SK-N-SH (cell line): Measurements from ENCODE around the gene PHACTR2.

Experiments
- ELF1 ChIP-seq: IDR thresholded peaks from 2 replicates; pipeline ENCODE4 v1.4.0; 2012
- EP300 ChIP-seq, 2 experiments: IDR thresholded peaks; 2 replicates each; pipeline versions ENCODE4 v1.4.0 to v1.6.1; 2012; ENCODE audit warnings: borderline replicate concordance in 1 of 2, low read depth in 1 of 2, low read length in 1 of 2
- EZH2phosphoT487 ChIP-seq: fragments of 200-600 bp; sonication (generic); IDR thresholded peaks from 2 replicates; pipeline ENCODE4 v1.6.1; 2017; ENCODE audit warnings: low read depth, mixed run types, mild to moderate bottlenecking, antibody characterized with exemption, moderate library complexity, borderline replicate concordance
- FOSL2 ChIP-seq: IDR thresholded peaks from 2 replicates; pipeline ENCODE4 v1.4.0; 2012; ENCODE audit warnings: low read depth, mild to moderate bottlenecking, moderate library complexity, borderline replicate concordance
- MEF2A ChIP-seq: IDR thresholded peaks from 2 replicates; pipeline ENCODE4 v1.4.0; 2012; ENCODE audit warnings: low read depth, borderline replicate concordance
- NRF1 ChIP-seq: IDR thresholded peaks from 2 replicates; pipeline ENCODE4 v1.6.1; 2012; ENCODE audit warnings: low read depth, mild to moderate bottlenecking, low read length
- POLR2AphosphoS5 ChIP-seq: IDR thresholded peaks from 2 replicates; pipeline ENCODE4 v1.6.1; 2012; ENCODE audit warnings: low read depth, low read length
- RAD21 ChIP-seq: IDR thresholded peaks from 2 replicates; pipeline ENCODE4 v1.6.1; 2012; ENCODE audit warnings: mild to moderate bottlenecking, low read length
- RFX5 ChIP-seq: IDR thresholded peaks from 2 replicates; pipeline ENCODE4 v1.6.1; 2012; ENCODE audit warnings: mild to moderate bottlenecking, improper control_type of control experiment, low read length
- RXRA ChIP-seq: IDR thresholded peaks from 2 replicates; pipeline ENCODE4 v1.4.0; 2012; ENCODE audit warnings: low read depth, mild to moderate bottlenecking, borderline replicate concordance
- SMC3 ChIP-seq: IDR thresholded peaks from 2 replicates; pipeline ENCODE4 v1.6.1; 2012; ENCODE audit warnings: low read depth, low read length, improper control_type of control experiment
- YY1 ChIP-seq: IDR thresholded peaks from 2 replicates; pipeline ENCODE4 v1.4.0; 2012; ENCODE audit warnings: low read depth, mild to moderate bottlenecking
- TF ChIP-seq, protein P1 (sequence below): fragments of 200-600 bp; sonication (generic); IDR thresholded peaks from 2 replicates; pipeline ENCODE4 v1.6.1; 2017; ENCODE audit warnings: antibody characterized with exemption, mild to moderate bottlenecking, moderate library complexity
- TF ChIP-seq, protein P2 (sequence below): IDR thresholded peaks from 2 replicates; pipeline ENCODE4 v1.4.0; 2012; ENCODE audit warnings: low read depth, borderline replicate concordance

DNA sequence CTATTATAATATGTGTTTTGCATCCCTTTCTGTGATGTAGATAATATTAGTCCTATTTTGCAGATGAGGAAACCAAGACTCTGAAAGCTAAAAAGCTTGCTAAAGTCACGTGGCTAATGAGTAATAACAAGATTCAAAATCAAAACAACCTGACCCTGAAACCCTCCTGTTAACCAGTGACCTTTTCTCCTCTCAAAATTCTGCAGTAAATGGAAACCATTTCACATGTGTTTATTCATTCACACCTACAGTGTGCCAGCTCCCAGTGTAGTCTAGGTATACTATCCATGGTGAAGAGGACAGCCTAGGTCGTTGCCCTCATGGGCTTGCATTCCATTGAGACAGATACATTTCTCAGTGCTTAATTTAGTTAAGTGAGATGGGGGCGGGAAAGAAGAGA, 30.6 kb upstream of the PHACTR2 start:
- TF ChIP-seq, protein P1, sequence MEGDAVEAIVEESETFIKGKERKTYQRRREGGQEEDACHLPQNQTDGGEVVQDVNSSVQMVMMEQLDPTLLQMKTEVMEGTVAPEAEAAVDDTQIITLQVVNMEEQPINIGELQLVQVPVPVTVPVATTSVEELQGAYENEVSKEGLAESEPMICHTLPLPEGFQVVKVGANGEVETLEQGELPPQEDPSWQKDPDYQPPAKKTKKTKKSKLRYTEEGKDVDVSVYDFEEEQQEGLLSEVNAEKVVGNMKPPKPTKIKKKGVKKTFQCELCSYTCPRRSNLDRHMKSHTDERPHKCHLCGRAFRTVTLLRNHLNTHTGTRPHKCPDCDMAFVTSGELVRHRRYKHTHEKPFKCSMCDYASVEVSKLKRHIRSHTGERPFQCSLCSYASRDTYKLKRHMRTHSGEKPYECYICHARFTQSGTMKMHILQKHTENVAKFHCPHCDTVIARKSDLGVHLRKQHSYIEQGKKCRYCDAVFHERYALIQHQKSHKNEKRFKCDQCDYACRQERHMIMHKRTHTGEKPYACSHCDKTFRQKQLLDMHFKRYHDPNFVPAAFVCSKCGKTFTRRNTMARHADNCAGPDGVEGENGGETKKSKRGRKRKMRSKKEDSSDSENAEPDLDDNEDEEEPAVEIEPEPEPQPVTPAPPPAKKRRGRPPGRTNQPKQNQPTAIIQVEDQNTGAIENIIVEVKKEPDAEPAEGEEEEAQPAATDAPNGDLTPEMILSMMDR = no peak
- TF ChIP-seq YY1 = no peak
- no peak for TF ChIP-seq EP300 (IDR thresholded peaks at IDR 0.05; ENCODE audit: borderline replicate concordance in 1 of 2, low read depth in 1 of 2, low read length in 1 of 2)
- TF ChIP-seq RFX5 = no peak
- no peak for TF ChIP-seq ELF1
- TF ChIP-seq RXRA = no peak
- TF ChIP-seq MEF2A = no peak
- no peak for TF ChIP-seq EZH2phosphoT487
- no peak for TF ChIP-seq POLR2AphosphoS5
- TF ChIP-seq SMC3 = no peak
- TF ChIP-seq, protein P2, sequence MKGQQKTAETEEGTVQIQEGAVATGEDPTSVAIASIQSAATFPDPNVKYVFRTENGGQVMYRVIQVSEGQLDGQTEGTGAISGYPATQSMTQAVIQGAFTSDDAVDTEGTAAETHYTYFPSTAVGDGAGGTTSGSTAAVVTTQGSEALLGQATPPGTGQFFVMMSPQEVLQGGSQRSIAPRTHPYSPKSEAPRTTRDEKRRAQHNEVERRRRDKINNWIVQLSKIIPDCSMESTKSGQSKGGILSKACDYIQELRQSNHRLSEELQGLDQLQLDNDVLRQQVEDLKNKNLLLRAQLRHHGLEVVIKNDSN = no peak
- TF ChIP-seq FOSL2 = no peak
- no peak for TF ChIP-seq NRF1
- TF ChIP-seq RAD21 = no peak
